Spleen (tissue), 7 donors: ENCODE results near the gene SYT17.

Experiments
- CTCF ChIP-seq, 11 experiments: fragments of 200-600 bp in 7 of 11; fragments of 450-650 bp in 4 of 11; sonication (generic) in 4 of 11; IDR thresholded peaks in 8 of 11; conservative IDR thresholded peaks in 3 of 11; 1 replicate in 7 of 11; 2 replicates in 4 of 11; pipeline versions ENCODE4 v1.4.0 to v1.8.0; 2016 to 2021; ENCODE audit warnings: antibody characterized with exemption in 11 of 11, inconsistent platforms in 4 of 11, mild to moderate bottlenecking in 1 of 11
- POLR2A ChIP-seq, 3 donors: fragments of 450-650 bp; IDR thresholded peaks; one replicate each; pipeline ENCODE4 v1.5.1; 2017; ENCODE audit warnings: antibody characterized with exemption in 3 of 3, mild to moderate bottlenecking in 1 of 3
- POLR2AphosphoS5 ChIP-seq, 3 donors: sonication (generic); formaldehyde crosslinking; IDR thresholded peaks; one replicate each; pipeline ENCODE4 v1.5.1; 2017; ENCODE audit warnings: antibody characterized with exemption in 3 of 3
- donor health status: DM: no; HTN: no; CAD: no; lungs with moderate emphysema.
- donor health status: DM: no; HTN: no; CAD: no.
- donor health status: DM: no; HTN: no; CAD: no.

- TF ChIP-seq CTCF (IDR thresholded peaks at IDR 0.05 in 8 of 11, conservative IDR thresholded peaks at IDR 0.05 in 3 of 11) (no peak), POLR2AphosphoS5 (IDR thresholded peaks at IDR 0.05) (no peak), POLR2A (IDR thresholded peaks at IDR 0.05) (no peak)
Measured at GRCh38 chr16:19299565-19299964, 131.5 kb downstream of the SYT17 start.
